SK-N-SH (cell line): ENCODE results near the gene ST8SIA6. TPM values are rescaled to one million over a fixed set of nuclear protein-coding genes. Genes with fewer than 3 reads are reported as not detected.

Source experiments
- CTCF ChIA-PET: fragments of 300-600, 350-600 bp; formaldehyde crosslinking; extraction: SDS; loops from one replicate; lab custom pipeline; 2021; lab: Yijun Ruan, JAX
- POLR2A ChIA-PET: fragments of 350-600 bp; sonication (Branson Sonifier 250); formaldehyde crosslinking; extraction: SDS; loops from one replicate; lab custom pipeline; 2020; ENCODE audit warnings: antibody characterized with exemption, inconsistent platforms; lab: Yijun Ruan, JAX
- DNase-seq: peaks from one replicate; pipeline ENCODE4 v3.0.0; 2012
- H2AFZ ChIP-seq: fragments of 200-600 bp; sonication (generic); 2 replicates; pipeline ENCODE4 v1.8.1; 2016; ENCODE audit warnings: antibody characterized with exemption, mild to moderate bottlenecking, low read depth
- H3F3A ChIP-seq: fragments of 200-600 bp; sonication (generic); replicated peaks from 2 replicates; pipeline ENCODE3; 2016; ENCODE audit warnings: antibody characterized with exemption, mild to moderate bottlenecking; ENCODE audit not compliant: insufficient read depth
- H3K27ac ChIP-seq, 2 experiments: fragments of 200-500 bp in 1 of 2; fragments of 200-600 bp in 1 of 2; sonication (Bioruptor generic) in 1 of 2; sonication (generic), shearing (Covaris generic) in 1 of 2; 2 replicates each; pipeline versions ENCODE4 v1.5.1 to v1.6.1; 2014 to 2016; ENCODE audit warnings: low read depth in 2 of 2, inconsistent platforms in 1 of 2, low read length in 1 of 2, mild to moderate bottlenecking in 1 of 2, mixed read lengths in 1 of 2
- H3K27me3 ChIP-seq: fragments of 200-600 bp; sonication (generic), shearing (Covaris generic); 2 replicates; pipeline ENCODE4 v1.6.1; 2016; ENCODE audit warnings: mixed run types; ENCODE audit not compliant: insufficient read depth
- H3K36me3 ChIP-seq, 2 experiments: fragments of 200-500 bp in 1 of 2; fragments of 200-600 bp in 1 of 2; sonication (Bioruptor generic) in 1 of 2; sonication (generic) in 1 of 2; replicated peaks in 1 of 2; 2 replicates each; pipeline versions ENCODE3 to v1.5.1; 2014 to 2016; ENCODE audit warnings: low read length in 1 of 2, mild to moderate bottlenecking in 1 of 2; ENCODE audit not compliant: insufficient read depth in 2 of 2, control insufficient read depth in 1 of 2
- H3K4me1 ChIP-seq, 2 experiments: fragments of 200-500 bp in 1 of 2; fragments of 200-600 bp in 1 of 2; sonication (Bioruptor generic) in 1 of 2; sonication (generic), shearing (Covaris generic) in 1 of 2; 2 replicates each; pipeline versions ENCODE4 v1.5.1 to v1.6.1; 2014 to 2016; ENCODE audit warnings: low read depth in 1 of 2, low read length in 1 of 2, mixed run types in 1 of 2; ENCODE audit not compliant: insufficient read depth in 2 of 2, control insufficient read depth in 1 of 2
- H3K4me2 ChIP-seq: fragments of 200-600 bp; sonication (generic), shearing (Covaris generic); 2 replicates; pipeline ENCODE4 v1.6.1; 2017; ENCODE audit warnings: mixed run types
- H3K4me3 ChIP-seq, 2 experiments: fragments of 200-500 bp in 1 of 2; fragments of 200-600 bp in 1 of 2; sonication (Bioruptor generic) in 1 of 2; sonication (generic), shearing (Covaris generic) in 1 of 2; 2 replicates each; pipeline versions ENCODE4 v1.5.1 to v1.8.1; 2014 to 2016; ENCODE audit warnings: low read depth in 2 of 2, inconsistent platforms in 1 of 2, low read length in 1 of 2, mild to moderate bottlenecking in 1 of 2, mixed read lengths in 1 of 2, moderate library complexity in 1 of 2
- H3K79me2 ChIP-seq: fragments of 200-600 bp; sonication (generic); 2 replicates; pipeline ENCODE4 v1.8.1; 2017; ENCODE audit warnings: mild to moderate bottlenecking; ENCODE audit not compliant: insufficient read depth
- H3K9ac ChIP-seq: fragments of 200-600 bp; sonication (generic); 2 replicates; pipeline ENCODE4 v1.6.1; 2017; ENCODE audit warnings: mixed run types
- H3K9me2 ChIP-seq: fragments of 200-600 bp; sonication (generic); 2 replicates; pipeline ENCODE4 v1.6.1; 2017; ENCODE audit warnings: mixed run types
- H3K9me3 ChIP-seq: fragments of 200-600 bp; sonication (generic); 2 replicates; pipeline ENCODE4 v1.6.1; 2017; ENCODE audit warnings: mixed run types, mild to moderate bottlenecking, moderate library complexity
- H4K20me1 ChIP-seq: fragments of 200-600 bp; sonication (generic); 2 replicates; pipeline ENCODE4 v1.6.1; 2017; ENCODE audit warnings: mild to moderate bottlenecking, mixed run types; ENCODE audit not compliant: insufficient read depth
- CHD2 ChIP-seq: fragments of 150-350 bp; IDR thresholded peaks from 2 replicates; pipeline ENCODE4 v1.6.1; 2018; ENCODE audit warnings: low read length; ENCODE audit not compliant: partially characterized antibody
- EP300 ChIP-seq, 2 experiments: IDR thresholded peaks; 2 replicates each; pipeline versions ENCODE4 v1.4.0 to v1.6.1; 2012; ENCODE audit warnings: borderline replicate concordance in 1 of 2, low read depth in 1 of 2, low read length in 1 of 2
- FOSL2 ChIP-seq: IDR thresholded peaks from 2 replicates; pipeline ENCODE4 v1.4.0; 2012; ENCODE audit warnings: low read depth, mild to moderate bottlenecking, moderate library complexity, borderline replicate concordance
- GABPA ChIP-seq: IDR thresholded peaks from 2 replicates; pipeline ENCODE4 v1.4.0; 2012; ENCODE audit warnings: low read depth, mild to moderate bottlenecking
- GATA2 ChIP-seq: sonication (generic); formaldehyde crosslinking; IDR thresholded peaks from 2 replicates; pipeline ENCODE4 v1.5.0; 2020; ENCODE audit warnings: mild to moderate bottlenecking, missing genetic modification reagents
- IRF3 ChIP-seq: fragments of 150-350 bp; IDR thresholded peaks from 2 replicates; pipeline ENCODE4 v1.6.1; 2016; ENCODE audit warnings: mild to moderate bottlenecking, low read depth, low read length
- MXI1 ChIP-seq: IDR thresholded peaks from 2 replicates; pipeline ENCODE4 v1.6.1; 2012; ENCODE audit warnings: mild to moderate bottlenecking, low read depth, low read length, improper control_type of control experiment
- NFIC ChIP-seq: IDR thresholded peaks from 2 replicates; pipeline ENCODE4 v1.4.0; 2012; ENCODE audit warnings: borderline replicate concordance
- POLR2AphosphoS5 ChIP-seq: IDR thresholded peaks from 2 replicates; pipeline ENCODE4 v1.6.1; 2012; ENCODE audit warnings: low read depth, low read length
- RAD21 ChIP-seq: IDR thresholded peaks from 2 replicates; pipeline ENCODE4 v1.6.1; 2012; ENCODE audit warnings: mild to moderate bottlenecking, low read length
- RCOR1 ChIP-seq: fragments of 150-350 bp; IDR thresholded peaks from 2 replicates; pipeline ENCODE4 v1.6.1; 2017; ENCODE audit warnings: antibody characterized with exemption, low read length
- REST ChIP-seq: IDR thresholded peaks from 2 replicates; pipeline ENCODE4 v1.6.1; 2012; ENCODE audit warnings: mild to moderate bottlenecking, low read depth, low read length, moderate library complexity
- SIN3A ChIP-seq: IDR thresholded peaks from 2 replicates; pipeline ENCODE4 v1.6.1; 2012; ENCODE audit warnings: low read depth, mild to moderate bottlenecking, low read length, moderate library complexity, borderline replicate concordance
- SMC3 ChIP-seq: IDR thresholded peaks from 2 replicates; pipeline ENCODE4 v1.6.1; 2012; ENCODE audit warnings: low read depth, low read length, improper control_type of control experiment
- TCF12 ChIP-seq: IDR thresholded peaks from 2 replicates; pipeline ENCODE4 v1.4.0; 2012
- YY1 ChIP-seq: IDR thresholded peaks from 2 replicates; pipeline ENCODE4 v1.4.0; 2012; ENCODE audit warnings: low read depth, mild to moderate bottlenecking
- WGBS: methylation state at CpG from one replicate; pipeline ENCODE4 v1.1.6; 2017; ENCODE audit warnings: low lambda C conversion rate; 5-methylcytosine and 5-hydroxymethylcytosine counted together
- polyA plus RNA-seq, 3 experiments: library from polyadenylated mRNA; depleted of rRNA; stranded (reverse); fragments of >200 nt; gene quantifications; 2 replicates each; pipeline ENCODE4 v1.2.3, GENCODE V29; 2012

ST8SIA6 gene
- polyA plus RNA-seq, 1 of the 3 experiments (the other 2 are of a cell fraction) = 0.03 TPM

GRCh38 chr10:17406036-17406834 lies 48.2 kb downstream of the ST8SIA6 start:
- H3K36me3 ChIP-seq = no peaks in the 10 kb centered on the region
- H3K79me2 ChIP-seq = no peaks in the 10 kb centered on the region
- no peak overlapping the region for H3K27ac ChIP-seq
- WGBS = 64% methylated on average over 7 of the region's 7 CpGs
- H3K27me3 ChIP-seq = no peaks in the 10 kb centered on the region
- H2AFZ ChIP-seq = no peak overlapping the region
- no peak overlapping the region for H3K4me2 ChIP-seq
- no peak overlapping the region for H3K4me3 ChIP-seq
- ChIA-PET POLR2A (no interaction called here), CTCF (no interaction called here)
- no peak for DNase-seq
- H3K9ac ChIP-seq = no peak overlapping the region
- no peaks in the 10 kb centered on the region for H3F3A ChIP-seq
- no peaks in the 10 kb centered on the region for H3K9me3 ChIP-seq
- TF ChIP-seq SMC3 = no peak
- no peak for TF ChIP-seq SIN3A
- TF ChIP-seq REST = no peak
- TF ChIP-seq EP300 (IDR thresholded peaks at IDR 0.05; ENCODE audit: borderline replicate concordance in 1 of 2, low read depth in 1 of 2, low read length in 1 of 2) = no peak
- no peak for TF ChIP-seq IRF3
- no peak for TF ChIP-seq TCF12
- no peak for TF ChIP-seq CHD2
- TF ChIP-seq RAD21 = no peak
- no peak for TF ChIP-seq GATA2
- TF ChIP-seq YY1 = no peak
- no peak for TF ChIP-seq GABPA
- TF ChIP-seq RCOR1 = no peak
- no peak for TF ChIP-seq POLR2AphosphoS5
- TF ChIP-seq MXI1 = no peak
- TF ChIP-seq FOSL2 = no peak
- TF ChIP-seq NFIC = no peak
- peaks cover 0 to 2% of the 10 kb centered on the region in 2 experiments; a peak in 1 of 4 replicates for H3K4me1 ChIP-seq
- H3K9me2 ChIP-seq = no peaks in the 10 kb centered on the region
- no peaks in the 10 kb centered on the region for H4K20me1 ChIP-seq
